G401.6 (cell line): Measurements from ENCODE around the gene CIRBP.

Experiments
- FAIRE-seq: peaks from 2 replicates; lab custom pipeline; 2012; peaks lifted over from hg19 to GRCh38; lab: Jason Lieb, UNC

The CIRBP gene

GRCh38 chr19:1268226-1269064, 687 bp upstream of the CIRBP start:
- FAIRE-seq = no peak

DNA sequence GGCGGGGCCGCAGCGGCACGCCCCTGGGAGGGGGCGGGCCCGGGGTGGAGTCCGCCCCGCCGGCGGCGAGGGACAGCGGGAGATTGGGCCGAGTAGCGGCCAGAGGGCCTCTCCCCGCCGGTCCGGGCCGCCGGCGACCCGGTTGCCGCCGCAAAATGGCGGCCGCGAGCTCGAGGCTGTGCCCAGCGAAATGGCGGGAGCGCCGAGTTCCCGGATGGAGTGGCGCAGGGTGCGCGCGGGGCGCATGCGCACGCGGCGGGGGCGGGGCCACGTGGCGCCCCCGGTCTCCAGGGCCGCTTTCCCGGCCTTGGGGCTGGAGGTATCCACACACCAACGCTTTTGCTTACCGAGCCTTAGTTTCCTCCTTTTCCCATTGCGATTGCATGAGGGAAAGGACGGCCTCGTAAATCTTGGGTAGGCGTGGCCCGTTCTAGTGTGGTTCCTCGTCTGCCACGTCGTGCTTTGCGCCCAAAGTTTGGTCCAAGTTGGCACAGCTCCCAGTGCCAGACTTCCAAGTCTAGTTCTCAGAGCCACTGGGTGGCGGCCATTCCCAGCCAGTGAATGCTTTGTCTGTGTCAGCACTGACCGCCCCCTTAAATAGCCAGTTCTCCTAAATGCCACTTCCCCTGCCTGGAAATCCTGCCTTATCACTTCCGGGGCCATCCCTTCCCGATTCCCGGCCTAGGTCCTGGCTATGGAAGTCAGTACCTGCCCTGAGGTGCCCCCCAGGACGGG, 513 bp downstream of the CIRBP start:
- no peak for FAIRE-seq

- no peak for FAIRE-seq
Measured at GRCh38 chr19:1270213-1270853, 1.2 kb downstream of the CIRBP start.

GRCh38 chr19:1270854-1271527, 1.9 kb downstream of the CIRBP start:
- no peak for FAIRE-seq

GRCh38 chr19:1271528-1272422, 2.6 kb downstream of the CIRBP start:
- FAIRE-seq = no peak

DNA sequence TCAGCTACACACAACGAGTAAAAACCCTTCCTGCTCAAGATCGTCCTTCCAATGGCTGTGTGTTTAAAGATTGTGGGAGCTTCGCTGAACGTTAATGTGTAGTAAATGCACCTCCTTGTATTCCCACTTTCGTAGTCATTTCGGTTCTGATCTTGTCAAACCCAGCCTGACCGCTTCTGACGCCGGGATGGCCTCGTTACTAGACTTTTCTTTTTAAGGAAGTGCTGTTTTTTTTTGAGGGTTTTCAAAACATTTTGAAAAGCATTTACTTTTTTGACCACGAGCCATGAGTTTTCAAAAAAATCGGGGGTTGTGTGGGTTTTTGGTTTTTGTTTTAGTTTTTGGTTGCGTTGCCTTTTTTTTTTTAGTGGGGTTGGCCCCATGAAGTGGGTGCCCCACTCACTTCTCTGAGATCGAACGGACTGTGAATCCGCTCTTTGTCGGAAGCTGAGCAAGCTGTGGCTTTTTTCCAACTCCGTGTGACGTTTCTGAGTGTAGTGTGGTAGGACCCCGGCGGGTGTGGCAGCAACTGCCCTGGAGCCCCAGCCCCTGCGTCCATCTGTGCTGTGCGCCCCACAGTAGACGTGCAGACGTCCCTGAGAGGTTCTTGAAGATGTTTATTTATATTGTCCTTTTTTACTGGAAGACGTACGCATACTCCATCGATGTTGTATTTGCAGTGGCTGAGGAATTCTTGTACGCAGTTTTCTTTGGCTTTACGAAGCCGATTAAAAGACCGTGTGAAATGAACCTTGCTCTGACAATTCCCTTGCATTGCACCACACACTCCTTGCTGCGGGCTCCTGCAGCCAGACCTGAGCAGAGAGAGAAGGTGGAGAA, 3.5 kb downstream of the CIRBP start:
- no peak for FAIRE-seq

DNA sequence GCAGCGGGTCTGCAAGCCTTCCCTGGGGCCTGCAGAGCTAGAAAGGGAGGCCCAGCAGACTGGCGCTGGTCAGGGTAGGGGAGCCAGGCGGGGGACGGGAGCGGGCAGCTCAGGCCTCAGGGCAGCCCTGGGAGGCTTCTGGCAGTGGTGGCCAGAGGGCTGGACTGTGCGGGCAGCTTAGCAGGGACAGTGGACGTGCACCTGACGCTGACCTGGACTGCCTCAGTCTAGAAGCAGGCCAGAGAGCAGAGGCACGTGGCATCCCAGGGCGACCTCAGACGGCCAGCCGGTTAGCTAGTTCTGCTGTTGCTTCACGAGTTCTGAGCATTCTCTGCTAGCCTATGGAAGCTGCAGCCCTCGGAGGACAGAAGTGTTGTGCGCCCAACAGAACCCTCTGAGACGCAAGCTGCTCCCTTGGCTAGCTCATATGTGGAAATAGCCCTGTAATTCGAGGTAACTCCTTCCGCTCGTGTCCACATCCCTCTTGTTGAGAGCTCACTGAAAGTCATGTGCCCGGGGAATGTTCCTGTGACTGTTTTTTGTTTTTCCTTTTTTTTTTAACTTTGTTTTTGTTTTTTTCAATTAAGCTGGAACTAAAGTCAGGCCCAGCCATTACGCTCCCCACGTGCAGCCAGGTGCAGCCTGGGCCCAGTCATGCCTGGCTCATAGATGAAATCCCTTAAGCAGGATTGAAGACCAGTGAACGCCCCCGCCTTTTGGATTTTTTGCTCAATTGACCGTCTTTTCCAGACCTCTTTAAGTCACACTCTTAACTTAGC, 4.3 kb downstream of the CIRBP start:
- FAIRE-seq = peak; percentile 88

GRCh38 chr19:1274081-1274851, 5.1 kb downstream of the CIRBP start:
- no peak for FAIRE-seq

- no peak for FAIRE-seq
Measured at GRCh38 chr19:1274852-1275259, 5.7 kb downstream of the CIRBP start.

DNA sequence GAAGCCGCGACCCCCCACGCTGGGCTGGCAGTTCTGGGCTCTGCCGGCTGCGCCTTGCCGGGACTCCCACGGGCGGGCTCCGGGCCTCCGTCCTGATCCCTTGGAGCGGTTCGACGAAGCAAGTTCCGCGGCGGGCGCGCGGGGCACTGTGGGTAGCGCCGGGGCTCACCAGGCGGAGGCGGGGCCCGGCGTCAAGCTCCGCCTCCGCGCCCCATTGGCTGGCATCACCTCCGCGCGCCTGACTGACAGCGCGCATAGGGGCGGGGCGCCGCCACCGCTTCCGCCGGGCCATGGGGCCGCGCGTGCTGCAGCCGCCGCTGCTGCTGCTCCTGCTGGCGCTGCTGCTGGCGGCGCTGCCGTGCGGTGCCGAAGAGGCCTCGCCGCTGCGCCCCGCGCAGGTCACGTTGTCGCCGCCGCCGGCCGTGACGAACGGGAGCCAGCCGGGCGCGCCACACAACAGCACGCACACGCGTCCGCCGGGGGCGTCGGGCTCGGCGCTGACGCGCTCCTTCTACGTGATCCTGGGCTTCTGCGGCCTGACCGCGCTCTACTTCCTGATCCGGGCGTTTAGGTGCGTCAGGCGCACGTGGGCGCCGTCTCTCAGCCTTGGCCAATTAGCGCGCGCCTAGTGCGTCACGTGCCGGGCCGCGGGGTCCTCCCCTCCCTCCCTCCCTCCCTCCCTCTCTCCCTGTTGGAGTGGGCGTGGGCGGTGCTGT, 6.3 kb downstream of the CIRBP start, which contains the start of gene FAM174C:
TSS of gene FAM174C (plus strand) at position 271 of the 716 bp plus-strand sequence. CDS start at position 291, 20 bp downstream.
- peak; percentile 33 for FAIRE-seq

DNA sequence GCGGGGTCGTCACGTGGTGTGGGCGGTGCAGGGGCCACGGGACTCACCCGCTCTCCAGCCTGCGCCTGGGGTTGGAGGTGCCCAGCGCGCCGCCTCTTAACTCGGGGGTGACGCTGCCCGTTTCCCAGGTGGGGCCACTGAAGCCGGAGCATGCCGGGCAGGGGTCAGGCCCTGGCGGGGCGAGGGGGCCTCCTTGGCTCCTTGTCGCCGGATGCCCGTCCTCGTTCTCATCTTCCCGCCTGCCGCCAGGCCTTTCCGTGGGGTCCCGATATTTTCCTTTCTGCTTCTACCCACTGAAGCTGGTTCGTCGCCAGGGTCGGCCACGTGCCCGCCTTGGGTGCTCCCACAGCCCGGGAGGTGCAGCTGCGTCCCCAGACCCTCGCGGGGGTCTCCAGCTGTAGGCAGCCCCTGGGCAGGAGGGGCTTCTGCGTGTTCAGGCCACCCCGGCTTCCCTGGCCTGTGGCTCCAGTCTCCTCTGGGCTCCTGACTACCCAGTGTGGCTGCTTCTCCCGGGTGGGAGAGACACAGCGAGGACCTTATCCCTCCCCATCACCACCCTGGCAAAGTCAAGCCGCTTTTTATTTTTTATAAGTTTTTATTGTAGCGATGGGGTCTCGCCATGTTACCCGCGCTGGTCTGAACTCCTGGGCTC, 7.0 kb downstream of the CIRBP start:
- FAIRE-seq = no peak

DNA sequence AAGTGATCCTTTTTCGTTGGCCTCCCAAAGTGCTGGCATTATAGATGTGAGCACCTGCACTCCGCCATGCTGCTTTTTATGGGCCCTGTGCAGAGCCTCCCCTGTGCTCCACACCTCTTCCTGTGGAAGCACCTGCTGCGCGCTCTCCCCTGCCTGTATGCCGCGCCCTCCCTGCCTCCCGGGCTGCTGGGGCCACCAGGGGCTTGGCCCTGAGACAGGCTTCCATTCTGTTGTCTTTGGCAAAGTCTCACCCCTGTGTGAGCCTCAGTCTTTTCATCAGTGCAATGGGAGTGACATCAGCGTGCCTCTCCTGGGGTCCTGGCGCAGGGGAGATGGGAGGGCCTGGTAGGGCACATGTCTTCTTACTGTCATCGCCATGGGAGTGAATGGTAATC, 7.5 kb downstream of the CIRBP start:
- no peak for FAIRE-seq

DNA sequence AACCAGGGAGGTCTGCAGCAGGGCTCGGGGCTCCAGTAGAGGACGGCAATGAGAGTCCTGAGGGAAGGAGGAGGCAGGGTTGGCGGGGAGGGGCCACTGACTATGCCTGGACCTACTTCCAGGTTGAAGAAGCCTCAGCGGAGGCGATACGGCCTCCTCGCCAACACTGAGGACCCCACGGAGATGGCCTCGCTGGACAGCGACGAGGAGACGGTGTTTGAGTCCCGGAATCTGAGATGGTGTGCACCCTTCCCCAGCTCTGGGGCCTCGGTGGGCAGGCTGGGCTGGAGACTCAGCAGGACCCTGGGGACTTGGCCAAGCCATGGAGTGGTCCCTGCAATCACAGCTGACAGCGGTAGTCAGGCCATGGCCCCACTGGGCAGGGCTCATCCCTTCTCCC, 7.9 kb downstream of the CIRBP start:
- FAIRE-seq = no peak

- no peak for FAIRE-seq
Measured at GRCh38 chr19:1278074-1278473, 8.9 kb downstream of the CIRBP start.

DNA sequence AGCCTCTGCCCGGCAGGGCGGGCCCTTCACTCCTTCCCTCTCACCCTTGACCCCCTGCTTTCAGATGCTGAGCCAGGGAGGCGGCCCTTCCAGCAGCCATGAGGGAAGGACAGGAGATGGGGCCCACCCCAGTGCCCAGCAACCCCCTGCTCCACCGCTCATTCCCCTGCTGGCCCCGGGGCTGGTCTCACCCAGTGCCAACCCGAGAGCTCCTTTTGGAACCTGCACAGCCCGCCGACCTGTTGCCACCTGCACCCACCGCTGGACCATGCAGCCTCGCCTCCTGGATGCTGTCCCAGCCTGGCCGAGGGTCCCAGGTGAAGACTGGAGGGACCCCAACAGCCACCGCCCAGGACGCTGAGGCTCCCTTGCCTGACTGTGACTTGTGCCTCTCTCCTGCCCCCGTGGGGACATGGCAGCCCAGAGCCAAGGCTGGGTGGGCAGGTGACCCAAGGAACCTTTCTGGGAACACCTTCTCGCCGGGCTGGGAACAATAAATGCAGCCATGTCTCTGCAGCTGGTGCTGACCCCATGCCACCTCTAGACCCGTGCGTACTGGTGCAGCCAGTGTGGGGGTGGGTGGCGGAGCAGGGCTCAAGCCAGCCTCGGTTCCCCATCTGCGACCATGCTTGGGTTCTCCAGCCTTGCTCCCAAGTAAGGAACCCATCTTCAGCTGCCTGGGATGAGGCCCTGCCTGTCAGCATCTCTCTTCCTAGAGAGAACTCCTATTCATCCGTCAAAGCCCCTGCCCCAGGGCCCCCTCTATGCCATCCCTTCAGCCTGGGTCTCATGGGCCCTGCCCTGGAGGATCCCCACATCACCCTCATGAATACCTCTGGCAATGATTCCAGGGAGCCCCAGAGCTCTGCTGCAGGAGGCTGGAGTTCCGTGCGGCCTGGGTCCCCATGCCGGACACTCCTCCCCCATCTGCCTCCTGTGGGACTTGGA, 9.9 kb downstream of the CIRBP start:
- no peak for FAIRE-seq

- FAIRE-seq = peak; percentile 37
Measured at GRCh38 chr19:1279782-1280341, 10.7 kb downstream of the CIRBP start.
